GM19193 (cell line): ENCODE results near the gene KRTAP5-6.

Source experiments
- POLR2A ChIP-seq: IDR thresholded peaks from 4 replicates; pipeline ENCODE4 v1.6.1; 2011; ENCODE audit not compliant: insufficient read depth, insufficient read length; ENCODE audit errors: extremely low read depth

Gene KRTAP5-6

DNA sequence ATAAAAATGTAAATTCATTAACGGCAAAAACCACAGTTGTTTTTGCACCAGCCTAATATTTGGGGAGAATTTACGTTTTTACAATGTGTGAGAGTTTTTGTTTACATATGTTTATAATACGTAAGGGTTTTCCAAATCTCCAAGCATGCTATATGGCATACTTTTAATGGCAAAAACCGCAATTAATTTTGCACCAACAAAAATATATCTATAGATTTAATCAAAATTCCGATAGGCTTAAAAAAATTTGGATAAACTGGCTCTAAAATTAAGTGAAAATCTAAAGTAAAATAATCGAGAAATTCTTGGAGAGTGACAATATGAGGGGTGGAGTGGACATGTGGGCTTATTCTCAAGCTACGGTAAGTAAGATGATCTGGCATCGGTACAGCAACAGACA is 22.8 kb downstream of the KRTAP5-6 start:
- no peak for TF ChIP-seq POLR2A

GRCh38 chr11:1727096-1727690 is 30.2 kb downstream of the KRTAP5-6 start:
- no peak for TF ChIP-seq POLR2A

GRCh38 chr11:1727861-1728260 is 30.9 kb downstream of the KRTAP5-6 start:
- no peak for TF ChIP-seq POLR2A

DNA sequence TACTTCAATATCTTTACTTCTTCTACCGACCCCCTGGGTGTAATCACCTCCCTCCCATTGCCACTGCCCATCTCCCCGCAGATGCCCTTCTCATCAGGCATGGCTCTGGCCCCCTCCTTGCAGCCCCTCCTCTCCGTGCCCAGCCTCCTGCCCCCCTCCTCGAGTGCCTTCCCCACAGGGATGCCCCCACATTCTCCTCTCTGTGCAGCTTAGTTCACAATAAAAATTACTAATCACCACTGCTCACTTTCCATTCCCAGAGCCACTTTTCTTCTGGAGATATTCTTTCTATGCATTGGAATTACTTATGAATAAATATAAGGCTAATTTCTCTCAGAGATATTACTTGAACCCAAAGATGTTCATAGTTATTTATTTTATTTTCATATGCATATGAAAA is 31.3 kb downstream of the KRTAP5-6 start:
- TF ChIP-seq POLR2A = no peak

GRCh38 chr11:1728931-1729691 is 32.1 kb downstream of the KRTAP5-6 start:
- no peak for TF ChIP-seq POLR2A

GRCh38 chr11:1729692-1730011 is 32.7 kb downstream of the KRTAP5-6 start:
- TF ChIP-seq POLR2A = no peak

DNA sequence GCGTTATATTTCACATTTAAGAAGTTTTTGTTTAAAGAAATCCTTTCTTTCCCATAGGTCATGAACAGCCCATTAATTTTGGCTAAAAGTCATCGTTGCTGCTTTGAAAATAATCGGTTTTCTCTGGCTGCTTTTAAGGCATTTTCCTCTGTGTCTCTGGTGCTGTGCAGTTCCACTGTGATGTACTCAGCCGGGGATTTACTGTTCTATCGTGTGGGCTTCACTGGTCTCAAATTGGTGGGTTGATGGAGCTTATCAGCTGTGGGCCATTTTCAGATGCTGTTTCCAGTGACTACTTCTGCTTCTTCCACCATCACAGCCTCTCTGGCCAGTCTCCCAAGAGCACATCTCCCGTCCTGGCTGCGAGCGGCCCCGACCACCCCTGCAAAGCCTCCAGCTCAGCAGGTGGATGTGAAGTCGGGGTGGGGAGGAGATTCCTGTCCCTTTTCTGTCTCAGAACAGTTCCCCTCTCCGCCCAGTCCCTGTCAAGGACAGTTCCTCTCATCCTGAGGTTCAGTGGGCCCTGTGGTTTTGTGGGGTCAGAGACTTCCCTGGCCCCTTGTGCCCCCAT is 33.1 kb downstream of the KRTAP5-6 start:
- no peak for TF ChIP-seq POLR2A

- no peak for TF ChIP-seq POLR2A
These were observed 34.6 kb downstream of the KRTAP5-6 start for GRCh38 chr11:1731451-1732059.

GRCh38 chr11:1732418-1733008 is 35.5 kb downstream of the KRTAP5-6 start:
- no peak for TF ChIP-seq POLR2A

- TF ChIP-seq POLR2A = no peak
These were observed 36.2 kb downstream of the KRTAP5-6 start for GRCh38 chr11:1733009-1733715.

DNA sequence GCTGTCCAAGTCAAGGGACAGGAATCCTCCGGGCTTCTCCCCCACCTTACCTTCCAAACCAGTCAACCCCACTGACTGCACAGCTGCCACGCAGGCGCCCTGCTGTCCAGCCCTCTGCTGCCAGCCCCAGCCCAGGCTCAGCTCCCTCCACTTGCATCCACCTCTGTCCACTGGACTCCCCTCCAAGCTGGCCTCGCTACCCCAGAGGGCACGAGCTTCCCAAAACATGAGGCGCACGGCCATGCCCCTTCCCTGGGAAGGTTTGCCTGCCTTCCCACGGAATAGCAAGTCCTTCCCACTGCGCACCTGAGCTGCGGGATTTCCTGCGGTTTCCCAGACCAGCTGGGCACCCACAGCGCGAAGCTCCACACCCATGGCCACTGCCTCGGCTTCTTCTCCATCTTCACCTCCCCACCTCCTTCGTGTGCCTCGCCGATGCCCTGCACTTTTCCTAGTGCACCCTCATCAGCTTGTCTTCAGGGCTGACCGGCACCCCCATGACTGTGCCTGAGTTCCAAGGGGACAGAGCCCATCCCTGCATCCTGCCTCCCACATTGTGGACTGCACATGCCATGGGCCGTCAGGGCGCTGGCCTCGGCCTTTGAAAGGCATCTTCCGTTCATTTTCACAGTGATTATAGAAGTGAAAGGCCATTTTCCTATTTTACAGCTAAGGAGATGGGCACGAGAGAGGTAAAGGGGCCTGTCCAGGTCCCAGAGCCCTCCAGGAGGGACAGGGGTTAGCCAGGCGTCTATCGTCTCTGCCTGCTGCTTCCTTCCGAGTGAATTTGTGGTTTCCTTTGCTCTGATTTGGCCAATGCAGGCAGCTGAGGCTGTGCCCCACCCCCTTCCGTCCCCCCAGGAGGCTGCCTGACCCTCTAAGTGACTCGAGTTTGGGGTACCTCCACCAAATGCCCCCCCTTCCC is 37.0 kb downstream of the KRTAP5-6 start:
- TF ChIP-seq POLR2A = no peak

DNA sequence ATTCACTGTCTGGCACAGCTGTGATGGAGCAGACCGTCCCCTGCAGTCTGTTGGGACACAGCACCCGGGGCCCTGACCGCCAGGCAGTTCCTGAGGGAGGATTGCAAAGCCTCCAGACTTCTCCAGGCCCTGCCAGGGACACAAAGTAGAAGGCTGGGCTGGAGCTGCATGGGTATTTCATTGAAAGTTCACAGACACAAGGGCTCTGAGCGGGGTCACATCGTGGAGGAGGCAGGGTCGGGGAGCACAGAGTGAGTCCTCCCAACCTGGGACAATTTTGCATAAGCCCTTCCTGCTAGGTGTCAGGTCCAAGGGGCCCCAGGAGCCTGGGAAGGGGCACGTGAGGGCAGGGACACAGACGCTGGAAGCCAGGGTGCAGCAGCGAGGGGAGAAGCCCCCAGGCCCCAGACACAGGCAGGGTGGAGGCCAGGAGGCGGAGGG is 37.7 kb downstream of the KRTAP5-6 start:
- no peak for TF ChIP-seq POLR2A

GRCh38 chr11:1735271-1735670 is 38.3 kb downstream of the KRTAP5-6 start:
- no peak for TF ChIP-seq POLR2A
